K562 (cell line): ENCODE measurements around the gene LPIN1. TPM values are rescaled to one million over a fixed set of nuclear protein-coding genes. Genes with fewer than 3 reads are reported as not detected.

Experiments
- CBX1 ChIP-seq: sonication (generic); IDR thresholded peaks from 2 replicates; pipeline ENCODE4 v1.6.1; 2016; ENCODE audit warnings: antibody characterized with exemption, low read depth, mild to moderate bottlenecking
- E2F8 ChIP-seq: fragments of 450-650 bp; IDR thresholded peaks from 2 replicates; pipeline ENCODE4 v1.7.1; 2018; ENCODE audit warnings: mild to moderate bottlenecking, low read depth; ENCODE audit not compliant: partially characterized antibody
- EHMT2 ChIP-seq: fragments of 450-650 bp; IDR thresholded peaks from 2 replicates; pipeline ENCODE4 v1.6.1; 2018; ENCODE audit warnings: antibody characterized with exemption
- IRF2 ChIP-seq: sonication (generic); formaldehyde crosslinking; IDR thresholded peaks from 2 replicates; pipeline ENCODE4 v1.8.1; 2022; ENCODE audit warnings: mild to moderate bottlenecking, missing genetic modification reagents
- NR0B1 ChIP-seq: fragments of 450-650 bp; IDR thresholded peaks from one replicate; pipeline ENCODE4 v1.6.1; 2018; ENCODE audit warnings: mild to moderate bottlenecking, moderate library complexity; ENCODE audit not compliant: partially characterized antibody
- NR3C1 ChIP-seq: sonication (generic); formaldehyde crosslinking; IDR thresholded peaks from 2 replicates; pipeline ENCODE4 v1.8.1; 2022; ENCODE audit warnings: missing genetic modification reagents
- PRPF4 ChIP-seq: fragments of 200-400 bp; formaldehyde crosslinking; IDR thresholded peaks from one replicate; pipeline ENCODE4 v1.6.1; 2017; ENCODE audit warnings: low read length, low read depth, mild to moderate bottlenecking; ENCODE audit not compliant: insufficient read depth, poor library complexity, severe bottlenecking
- PTTG1 ChIP-seq: fragments of 450-650 bp; IDR thresholded peaks from 2 replicates; pipeline ENCODE4 v1.6.1; 2016; ENCODE audit warnings: low read depth, mild to moderate bottlenecking, missing genetic modification characterization, missing compliant biosample characterization
- RBM39 ChIP-seq: fragments of 200-400 bp; formaldehyde crosslinking; optimal IDR thresholded peaks from 2 replicates; pipeline ENCODE3; 2018; ENCODE audit warnings: low read depth, low read length
- REST ChIP-seq, 2 experiments: fragments of 450-650 bp; formaldehyde crosslinking in 1 of 2; IDR thresholded peaks; 2 replicates each; pipeline versions ENCODE4 v1.4.0 to v1.6.1; 2014 to 2020; ENCODE audit warnings: mild to moderate bottlenecking in 2 of 2, borderline replicate concordance in 1 of 2, low read depth in 1 of 2
- ZFP1 ChIP-seq: fragments of 450-650 bp; formaldehyde crosslinking; IDR thresholded peaks from 2 replicates; pipeline ENCODE4 v1.4.0; 2020; ENCODE audit warnings: mild to moderate bottlenecking, mixed read lengths
- ZKSCAN1 ChIP-seq: fragments of 150-350 bp; IDR thresholded peaks from 2 replicates; pipeline ENCODE4 v1.6.1; 2016; ENCODE audit warnings: low read depth, low read length
- ZKSCAN3 ChIP-seq: fragments of 250-450 bp; sonication (Bioruptor Pico); IDR thresholded peaks from 2 replicates; pipeline ENCODE4 v1.4.0; 2020
- ZNF24 ChIP-seq: fragments of 450-650 bp; IDR thresholded peaks from 2 replicates; pipeline ENCODE4 v1.6.1; 2016
- ZNF311 ChIP-seq: fragments of 250-450 bp; sonication (Bioruptor Pico); IDR thresholded peaks from 2 replicates; pipeline ENCODE4 v1.4.0; 2020; ENCODE audit warnings: mild to moderate bottlenecking, moderate library complexity
- ZZZ3 ChIP-seq: fragments of 450-650 bp; IDR thresholded peaks from 2 replicates; pipeline ENCODE4 v1.6.1; 2016; ENCODE audit warnings: antibody characterized with exemption, mild to moderate bottlenecking, moderate library complexity
- polyA plus RNA-seq, 8 experiments: library from polyadenylated mRNA; depleted of rRNA in 4 of 8; stranded (reverse) in 5 of 8; unstranded in 3 of 8; fragments of >200 nt; fragmentation: Nextera tagmentation in 2 of 8; fragmentation: Illumina TruSeq in 1 of 8; extraction: Ambion mirVana in 2 of 8; extraction: Trizol in 1 of 8; gene quantifications; 2 replicates each; pipeline versions ENCODE4 v1.2.1 to v1.2.3, GENCODE V29; 2011 to 2014; ENCODE audit warnings: inconsistent platforms in 1 of 8, missing spikeins in 1 of 8
- total RNA-seq, 7 experiments: library from RNA; depleted of rRNA in 6 of 7; stranded (reverse); fragments of >200 nt in 6 of 7; fragmentation: Illumina TruSeq in 2 of 7; extraction: Trizol in 2 of 7; gene quantifications; 2 replicates each; pipeline versions ENCODE4 v1.2.1 to v1.2.3, GENCODE V29; 2011 to 2021; ENCODE audit warnings: low replicate concordance in 1 of 7

Gene LPIN1
- total and polyA plus RNA-seq, 9 of the 15 experiments (the other 6 are each of a cell fraction or from before 2014, with no cell fraction given), result 9.2 to 84.0 (median 27.8) TPM

- no peak for TF ChIP-seq ZZZ3
- no peak for TF ChIP-seq ZKSCAN1
- TF ChIP-seq E2F8, result peak; percentile 44
- no peak for TF ChIP-seq ZNF311 (CRISPR knock-in tag)
- no peak for TF ChIP-seq ZFP1 (CRISPR knock-in tag)
- no peak for TF ChIP-seq CBX1
- TF ChIP-seq IRF2 (CRISPR knock-in tag), result no peak
- TF ChIP-seq NR0B1, result no peak
- no peak for TF ChIP-seq NR3C1 (CRISPR knock-in tag)
- TF ChIP-seq REST (IDR thresholded peaks at IDR 0.05; ENCODE audit: borderline replicate concordance), result peak; percentile 43; the same call in 1 of the 2 replicates
- TF ChIP-seq REST (CRISPR knock-in tag; IDR thresholded peaks at IDR 0.05; ENCODE audit: low read depth), result no peak
- no peak for TF ChIP-seq ZKSCAN3
- no peak for TF ChIP-seq PTTG1
- no peak for TF ChIP-seq RBM39
- TF ChIP-seq EHMT2, result peak; percentile 65; the same call in 1 of the 2 replicates
- 0 out of 2 replicates have a peak, but pooled peaks have one; percentile 11 for TF ChIP-seq ZNF24
- no peak for TF ChIP-seq PRPF4
Observed at GRCh38 chr2:11744631-11745394, 1.6 kb upstream of the LPIN1 start (continued).
